HEK293 (cell line): Measurements from ENCODE around the gene CCDC149.

ENCODE experiments used
- AEBP2 ChIP-seq: fragments of 450-650 bp; formaldehyde crosslinking; IDR thresholded peaks from 2 replicates; pipeline ENCODE4 v1.5.1; 2016; ENCODE audit warnings: missing biosample characterization, missing genetic modification characterization, borderline replicate concordance
- CTCF ChIP-seq: fragments of 450-650 bp; formaldehyde crosslinking; IDR thresholded peaks from 2 replicates; pipeline ENCODE4 v1.5.1; 2016; ENCODE audit warnings: missing biosample characterization, missing genetic modification characterization
- HOXA7 ChIP-seq: sonication (generic); formaldehyde crosslinking; IDR thresholded peaks from 2 replicates; pipeline ENCODE4 v1.8.1; 2022; ENCODE audit warnings: missing genetic modification reagents, borderline replicate concordance
- KLF17 ChIP-seq: fragments of 450-650 bp; formaldehyde crosslinking; IDR thresholded peaks from 2 replicates; pipeline ENCODE4 v1.5.1; 2016; ENCODE audit warnings: missing biosample characterization, missing genetic modification characterization
- OVOL3 ChIP-seq: fragments of 450-650 bp; formaldehyde crosslinking; IDR thresholded peaks from 2 replicates; pipeline ENCODE4 v1.5.1; 2016; ENCODE audit warnings: missing biosample characterization, missing genetic modification characterization
- PBX3 ChIP-seq: sonication (generic); formaldehyde crosslinking; IDR thresholded peaks from 2 replicates; pipeline ENCODE4 v1.8.1; 2022; ENCODE audit warnings: mild to moderate bottlenecking, moderate library complexity, missing genetic modification reagents
- YY1 ChIP-seq: fragments of 450-650 bp; formaldehyde crosslinking; IDR thresholded peaks from 2 replicates; pipeline ENCODE4 v1.5.1; 2018; ENCODE audit warnings: missing biosample characterization, missing genetic modification characterization
- ZBTB26 ChIP-seq: fragments of 450-650 bp; formaldehyde crosslinking; optimal IDR thresholded peaks from 2 replicates; pipeline ENCODE3; 2016; ENCODE audit warnings: missing biosample characterization, mild to moderate bottlenecking, missing genetic modification characterization
- ZEB2 ChIP-seq: fragments of 450-650 bp; formaldehyde crosslinking; IDR thresholded peaks from 2 replicates; pipeline ENCODE4 v1.5.1; 2016; ENCODE audit warnings: missing biosample characterization, missing genetic modification characterization
- ZNF174 ChIP-seq: fragments of 450-650 bp; formaldehyde crosslinking; IDR thresholded peaks from 2 replicates; pipeline ENCODE4 v1.5.0; 2017; ENCODE audit warnings: missing biosample characterization, mild to moderate bottlenecking, missing genetic modification characterization
- ZNF214 ChIP-seq: fragments of 450-650 bp; formaldehyde crosslinking; IDR thresholded peaks from 2 replicates; pipeline ENCODE4 v1.5.1; 2017; ENCODE audit warnings: missing biosample characterization, mild to moderate bottlenecking, missing genetic modification characterization, borderline replicate concordance
- ZNF785 ChIP-seq: fragments of 450-650 bp; formaldehyde crosslinking; IDR thresholded peaks from 2 replicates; pipeline ENCODE4 v1.5.1; 2016; ENCODE audit warnings: missing biosample characterization, missing genetic modification characterization

GRCh38 chr4:24791043-24791442 is 121.8 kb downstream of the CCDC149 start:
- no peak for TF ChIP-seq CTCF (tag by site-specific recombination)
- no peak for TF ChIP-seq ZEB2 (tag by site-specific recombination)
- TF ChIP-seq ZNF214 (tag by site-specific recombination): no peak
- no peak for TF ChIP-seq ZBTB26
- no peak for TF ChIP-seq YY1 (tag by site-specific recombination)
- TF ChIP-seq OVOL3 (tag by site-specific recombination): no peak
- TF ChIP-seq ZNF174 (tag by site-specific recombination): no peak
- TF ChIP-seq PBX3 (CRISPR knock-in tag): no peak
- TF ChIP-seq ZNF785 (tag by site-specific recombination): no peak
- no peak for TF ChIP-seq KLF17 (tag by site-specific recombination)
- TF ChIP-seq HOXA7 (CRISPR knock-in tag): no peak
- no peak for TF ChIP-seq AEBP2 (tag by site-specific recombination)
